Esophagus squamous epithelium (tissue), 5 donors: ENCODE measurements around the gene NCBP2. TPM values are rescaled to one million over a fixed set of nuclear protein-coding genes. Genes with fewer than 3 reads are reported as not detected.
A peak's percentile ranks its signal among the peaks of the same experiment; 100 is the strongest.

Experiments used
- DNase-seq: peaks from one replicate; lab custom pipeline; 2025; lab: John Stamatoyannopoulos, UW
- H3K27ac ChIP-seq, 4 donors: fragments of 200-600 bp; sonication (generic); one replicate each; pipeline ENCODE4 v1.5.1; 2016 to 2019; ENCODE audit warnings: mild to moderate bottlenecking in 1 of 4
- H3K27me3 ChIP-seq, 4 donors: fragments of 200-600 bp; sonication (generic); 1 replicate in 3 of 4; 2 replicates in 1 of 4; pipeline versions ENCODE4 v1.5.1 to v1.6.0; 2017 to 2021; ENCODE audit warnings: antibody characterized with exemption in 1 of 4
- H3K36me3 ChIP-seq, 3 donors: fragments of 200-600 bp; sonication (generic); one replicate each; pipeline ENCODE4 v1.5.1; 2016 to 2019
- H3K4me1 ChIP-seq, 3 donors: fragments of 200-600 bp; sonication (generic); one replicate each; pipeline ENCODE4 v1.5.1; 2017 to 2019
- H3K4me3 ChIP-seq, 4 donors: fragments of 200-600 bp; sonication (generic); 1 replicate in 3 of 4; 2 replicates in 1 of 4; pipeline ENCODE4 v1.5.1; 2016 to 2019; ENCODE audit warnings: mild to moderate bottlenecking in 2 of 4, moderate library complexity in 1 of 4
- H3K9me3 ChIP-seq, 3 donors: fragments of 200-600 bp; sonication (generic); one replicate each; pipeline ENCODE4 v1.5.1; 2016 to 2019
- CTCF ChIP-seq, 6 experiments: fragments of 450-650 bp in 4 of 6; fragments of 200-600 bp in 2 of 6; sonication (generic) in 2 of 6; IDR thresholded peaks; one replicate each; pipeline ENCODE4 v1.5.1; 2016 to 2019; ENCODE audit warnings: antibody characterized with exemption in 6 of 6, mild to moderate bottlenecking in 4 of 6, moderate library complexity in 4 of 6
- POLR2A ChIP-seq, 4 donors: fragments of 450-650 bp; IDR thresholded peaks; one replicate each; pipeline ENCODE4 v1.6.1; 2017; ENCODE audit warnings: antibody characterized with exemption in 4 of 4, mild to moderate bottlenecking in 4 of 4, moderate library complexity in 3 of 4
- WGBS, 2 donors: methylation state at CpG; one replicate each; pipeline ENCODE4 v1.1.5; 2018; 5-methylcytosine and 5-hydroxymethylcytosine counted together
- intact Hi-C: fragments of 100-400 bp; cut with DNase I; formaldehyde crosslinking; loops from one replicate; pipeline ENCODE4 v1.15.0; 2022
- total RNA-seq, 4 donors: library from RNA; depleted of rRNA; stranded (reverse); fragments of >200 nt; gene quantifications; one replicate each; pipeline ENCODE4 v1.1.0, GENCODE V29; 2016
- donor health status: DM: yes; HTN: yes; CAD: no.

The NCBP2 gene
- total RNA-seq, 4 donors from 2014 or later = 21.1 to 47.0 (median 33.5) TPM

- H3K36me3 ChIP-seq = peaks cover 0 to 53% (median 13%) of the 10 kb centered on the region in 3 donors
- peak overlapping the region; percentile 93 to 99 (median 96) for H3K27ac ChIP-seq
- 0% methylated on average over 5 to 20 of the region's 31 CpGs for WGBS, 2 donors
- TF ChIP-seq CTCF (IDR thresholded peaks at IDR 0.05) (no peak), POLR2A (IDR thresholded peaks at IDR 0.05) (no peak)
- peaks cover 13 to 40% (median 18%) of the 10 kb centered on the region in 3 donors for H3K4me1 ChIP-seq
- no peaks in the 10 kb centered on the region for H3K9me3 ChIP-seq
- intact Hi-C loops = no loop called here
- no peak for DNase-seq
- H3K4me3 ChIP-seq = peak overlapping the region; percentile 67 to 100 (median 98)
- no peaks in the 10 kb centered on the region for H3K27me3 ChIP-seq
These were observed 551 bp downstream of the NCBP2 start for GRCh38 chr3:196941729-196942225.

- DNase-seq = no peak
- intact Hi-C loops = no loop called here
- 85 to 90% methylated on average over 5 of the region's 5 CpGs for WGBS, 2 donors
- peaks cover 12 to 27% (median 13%) of the 10 kb centered on the region in 3 donors for H3K4me1 ChIP-seq
- peaks cover 6 to 65% (median 33%) of the 10 kb centered on the region in 3 donors for H3K36me3 ChIP-seq
- no peaks in the 10 kb centered on the region for H3K27me3 ChIP-seq
- H3K9me3 ChIP-seq = no peaks in the 10 kb centered on the region
- H3K4me3 ChIP-seq = no peak overlapping the region
- TF ChIP-seq CTCF (IDR thresholded peaks at IDR 0.05) (no peak), POLR2A (IDR thresholded peaks at IDR 0.05) (no peak)
- no peak overlapping the region for H3K27ac ChIP-seq
These were observed 3.8 kb downstream of the NCBP2 start for GRCh38 chr3:196938576-196938975.

- TF ChIP-seq CTCF (IDR thresholded peaks at IDR 0.05) (no peak), POLR2A (IDR thresholded peaks at IDR 0.05) (no peak)
- 67 to 81% methylated on average over 2 of the region's 2 CpGs for WGBS, 2 donors
- Histone ChIP-seq H3K4me1 (peaks cover 7 to 22% (median 10%) of the 10 kb centered on the region in 3 donors), H3K36me3 (peaks cover 6 to 70% (median 33%) of the 10 kb centered on the region in 3 donors), H3K27ac (no peak overlapping the region), H3K9me3 (no peaks in the 10 kb centered on the region), H3K27me3 (no peaks in the 10 kb centered on the region), H3K4me3 (no peak overlapping the region)
- intact Hi-C loops = no loop called here
- no peak for DNase-seq
These were observed 4.2 kb downstream of the NCBP2 start for GRCh38 chr3:196938124-196938523.

GRCh38 chr3:196936288-196936687 lies 6.0 kb downstream of the NCBP2 start:
- TF ChIP-seq POLR2A (IDR thresholded peaks at IDR 0.05) (no peak), CTCF (IDR thresholded peaks at IDR 0.05) (no peak)
- intact Hi-C loops = no loop called here
- Histone ChIP-seq H3K9me3 (no peaks in the 10 kb centered on the region), H3K4me3 (no peak overlapping the region), H3K36me3 (peaks cover 6 to 88% (median 44%) of the 10 kb centered on the region in 3 donors), H3K4me1 (peaks cover 6 to 15% (median 9%) of the 10 kb centered on the region in 3 donors), H3K27ac (no peak overlapping the region), H3K27me3 (no peaks in the 10 kb centered on the region)
- 85 to 92% methylated on average over 3 of the region's 3 CpGs for WGBS, 2 donors
- no peak for DNase-seq

GRCh38 chr3:196932600-196932999 lies 9.7 kb downstream of the NCBP2 start:
- intact Hi-C loops = no loop called here
- Histone ChIP-seq H3K36me3 (peaks cover 6 to 95% (median 43%) of the 10 kb centered on the region in 3 donors), H3K9me3 (no peaks in the 10 kb centered on the region), H3K27ac (no peak overlapping the region), H3K4me3 (no peak overlapping the region), H3K4me1 (no peaks in the 10 kb centered on the region), H3K27me3 (no peaks in the 10 kb centered on the region)
- no peak for TF ChIP-seq POLR2A (IDR thresholded peaks at IDR 0.05)
- TF ChIP-seq CTCF (IDR thresholded peaks at IDR 0.05) = no peak
- DNase-seq = no peak
- 90 to 92% methylated on average over 3 of the region's 3 CpGs for WGBS, 2 donors
